Neutrophil (primary cell): ENCODE data around the gene STN1.

Experiments
- H3K27ac ChIP-seq: fragments of 200-600 bp; sonication (generic); 2 replicates; pipeline ENCODE4 v1.5.1; 2016; ENCODE audit warnings: mild to moderate bottlenecking, moderate library complexity
- H3K27me3 ChIP-seq: fragments of 200-600 bp; sonication (generic); 2 replicates; pipeline ENCODE4 v1.6.0; 2016; ENCODE audit warnings: mild to moderate bottlenecking
- H3K36me3 ChIP-seq: fragments of 200-600 bp; sonication (generic); 2 replicates; pipeline ENCODE4 v1.5.1; 2017
- H3K4me1 ChIP-seq, 2 experiments: fragments of 200-600 bp in 1 of 2; sonication (generic) in 1 of 2; 1 replicate in 1 of 2; 2 replicates in 1 of 2; pipeline versions ENCODE4 v1.5.1 to v1.6.1; 2013 to 2016; ENCODE audit warnings: low read depth in 1 of 2, low read length in 1 of 2, mild to moderate bottlenecking in 1 of 2, moderate library complexity in 1 of 2; ENCODE audit not compliant: control insufficient read depth in 1 of 2, insufficient read depth in 1 of 2
- H3K4me3 ChIP-seq, 2 experiments: fragments of 200-600 bp in 1 of 2; sonication (generic) in 1 of 2; 1 replicate in 1 of 2; 2 replicates in 1 of 2; pipeline ENCODE4 v1.5.1; 2013 to 2016; ENCODE audit warnings: low read depth in 1 of 2, low read length in 1 of 2, mild to moderate bottlenecking in 1 of 2, moderate library complexity in 1 of 2
- H3K9me3 ChIP-seq: fragments of 200-600 bp; sonication (generic); 2 replicates; pipeline ENCODE4 v1.5.1; 2016
- TF ChIP-seq, protein P1 (sequence below): fragments of 200-600 bp; sonication (generic); IDR thresholded peaks from 2 replicates; pipeline ENCODE4 v1.5.1; 2016; ENCODE audit warnings: antibody characterized with exemption

STN1 gene

DNA sequence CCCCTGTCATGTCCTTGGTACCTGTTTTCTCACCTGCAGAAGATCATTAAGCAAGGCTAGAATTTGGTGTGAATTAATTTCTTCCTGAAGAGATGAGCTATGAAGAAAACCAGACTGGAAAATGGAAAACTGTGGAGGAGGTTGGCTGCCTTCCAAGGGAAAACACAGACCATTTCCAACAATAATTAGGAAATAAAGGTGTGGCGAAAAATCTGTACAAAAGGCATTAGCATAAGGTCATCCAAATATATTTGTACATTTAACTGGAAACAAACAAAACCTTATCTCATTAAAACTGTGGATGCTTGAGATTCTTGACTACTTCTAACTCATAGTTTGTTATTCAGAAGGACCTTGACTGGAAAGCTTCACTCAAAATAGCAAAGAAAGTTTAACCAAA lies 1.7 kb downstream of the STN1 start:
- Histone ChIP-seq H3K27me3 (no peaks in the 10 kb centered on the region), H3K4me1 (peaks cover 61 to 62% of the 10 kb centered on the region in 2 experiments), H3K4me3 (peak overlapping the region in 1 of 2 experiments; percentile 71), H3K27ac (peak overlapping the region; percentile 78), H3K36me3 (no peaks in the 10 kb centered on the region), H3K9me3 (no peaks in the 10 kb centered on the region)
- TF ChIP-seq, protein P1, sequence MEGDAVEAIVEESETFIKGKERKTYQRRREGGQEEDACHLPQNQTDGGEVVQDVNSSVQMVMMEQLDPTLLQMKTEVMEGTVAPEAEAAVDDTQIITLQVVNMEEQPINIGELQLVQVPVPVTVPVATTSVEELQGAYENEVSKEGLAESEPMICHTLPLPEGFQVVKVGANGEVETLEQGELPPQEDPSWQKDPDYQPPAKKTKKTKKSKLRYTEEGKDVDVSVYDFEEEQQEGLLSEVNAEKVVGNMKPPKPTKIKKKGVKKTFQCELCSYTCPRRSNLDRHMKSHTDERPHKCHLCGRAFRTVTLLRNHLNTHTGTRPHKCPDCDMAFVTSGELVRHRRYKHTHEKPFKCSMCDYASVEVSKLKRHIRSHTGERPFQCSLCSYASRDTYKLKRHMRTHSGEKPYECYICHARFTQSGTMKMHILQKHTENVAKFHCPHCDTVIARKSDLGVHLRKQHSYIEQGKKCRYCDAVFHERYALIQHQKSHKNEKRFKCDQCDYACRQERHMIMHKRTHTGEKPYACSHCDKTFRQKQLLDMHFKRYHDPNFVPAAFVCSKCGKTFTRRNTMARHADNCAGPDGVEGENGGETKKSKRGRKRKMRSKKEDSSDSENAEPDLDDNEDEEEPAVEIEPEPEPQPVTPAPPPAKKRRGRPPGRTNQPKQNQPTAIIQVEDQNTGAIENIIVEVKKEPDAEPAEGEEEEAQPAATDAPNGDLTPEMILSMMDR = no peak

DNA sequence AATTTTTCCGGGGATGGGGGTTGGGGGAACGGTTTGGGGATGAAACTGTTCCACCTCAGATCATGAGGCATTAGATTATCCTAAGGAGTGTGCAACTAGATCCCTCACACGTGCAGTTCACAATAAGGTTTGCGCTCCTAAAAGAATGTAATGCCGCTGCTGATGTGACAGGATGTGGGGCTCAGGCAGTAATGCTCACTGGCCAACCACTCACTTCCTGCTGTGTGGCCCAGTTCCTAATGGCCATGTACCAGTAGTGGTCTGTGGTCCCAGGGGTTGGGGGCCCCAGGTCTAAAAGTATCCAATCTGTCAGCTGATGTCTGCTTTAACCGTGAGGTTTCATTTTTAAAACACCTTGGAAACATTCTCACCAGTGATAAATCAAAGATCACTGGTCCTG lies 2.2 kb downstream of the STN1 start:
- no peaks in the 10 kb centered on the region for H3K36me3 ChIP-seq
- peaks cover 66 to 67% of the 10 kb centered on the region in 2 experiments for H3K4me1 ChIP-seq
- TF ChIP-seq, protein P1 = no peak
- H3K9me3 ChIP-seq = no peaks in the 10 kb centered on the region
- peak overlapping the region in 1 of 2 experiments; percentile 71 for H3K4me3 ChIP-seq
- peak overlapping the region; percentile 78 for H3K27ac ChIP-seq
- no peaks in the 10 kb centered on the region for H3K27me3 ChIP-seq

DNA sequence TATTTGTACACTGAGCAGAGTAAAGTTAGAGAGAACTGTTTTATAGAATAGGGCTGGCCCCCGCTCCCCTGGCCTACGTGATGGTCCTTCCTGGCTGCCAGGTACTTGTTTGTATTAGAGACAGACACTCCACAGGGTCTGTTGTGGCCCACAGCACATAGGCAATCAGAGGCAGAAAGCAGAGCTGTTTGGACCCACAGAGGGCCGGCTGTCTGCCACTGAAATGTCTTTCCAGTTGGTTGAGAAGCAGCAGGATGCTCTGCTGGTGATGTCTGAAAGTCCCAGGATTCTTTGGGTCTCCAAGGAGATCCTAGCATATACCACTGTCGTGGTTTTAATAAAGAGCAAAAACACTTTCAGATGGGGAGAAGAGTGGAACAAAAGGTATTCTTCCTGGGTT lies 5.2 kb downstream of the STN1 start:
- Histone ChIP-seq H3K27ac (peak overlapping the region; percentile 94), H3K36me3 (no peaks in the 10 kb centered on the region), H3K4me1 (peaks cover 86 to 87% of the 10 kb centered on the region in 2 experiments), H3K9me3 (no peaks in the 10 kb centered on the region), H3K27me3 (no peaks in the 10 kb centered on the region), H3K4me3 (no peak overlapping the region)
- TF ChIP-seq, protein P1 = no peak

DNA sequence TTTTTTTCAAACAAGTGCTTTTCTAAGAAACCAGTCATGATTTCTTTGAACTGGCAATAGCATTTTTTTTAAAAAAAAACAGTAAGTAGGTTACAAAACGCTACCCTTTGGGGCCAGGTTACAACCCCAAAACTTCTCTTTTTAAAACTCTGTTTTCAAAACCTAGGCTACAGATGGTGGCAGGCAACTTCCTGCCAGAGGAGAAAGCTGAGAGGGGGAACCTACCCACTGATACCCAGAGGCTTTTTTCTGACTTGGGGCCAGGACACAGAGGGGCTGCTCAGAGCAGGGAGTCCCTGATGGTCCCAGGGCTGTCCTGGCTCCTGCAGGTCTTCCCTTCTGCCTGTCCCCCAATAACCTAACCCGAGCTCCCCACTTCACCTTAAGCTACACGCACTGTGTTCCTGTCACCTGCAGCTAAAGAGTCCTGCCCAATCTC lies 6.9 kb downstream of the STN1 start:
- H3K4me3 ChIP-seq = peak overlapping the region; percentile 49 to 54

DNA sequence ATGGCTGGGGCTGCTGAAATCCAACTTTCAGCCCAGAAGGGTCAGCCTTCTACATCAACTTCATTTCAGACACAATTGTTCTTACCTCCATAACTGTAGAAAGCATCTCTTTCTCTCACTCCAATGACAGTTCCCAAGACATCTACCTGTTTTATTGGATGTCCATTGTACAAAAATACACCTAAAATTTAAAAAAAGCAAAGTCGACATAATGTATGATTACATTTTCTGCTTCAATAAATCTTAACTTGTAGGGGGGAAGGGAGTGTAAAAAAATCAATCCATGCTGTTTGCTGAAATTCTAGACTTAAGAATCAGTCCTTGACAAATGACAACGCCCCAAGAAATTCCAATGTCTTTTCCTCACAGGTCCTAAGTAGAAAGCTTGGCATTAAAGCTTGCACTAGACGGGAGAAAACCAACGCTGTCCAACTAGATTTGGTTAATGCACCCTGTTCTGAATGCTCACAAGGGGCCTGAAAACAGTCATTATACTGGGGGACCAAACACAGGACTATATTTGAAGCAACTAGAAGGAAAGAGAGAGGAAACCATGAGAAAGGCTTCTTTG lies 7.5 kb downstream of the STN1 start:
- no peaks in the 10 kb centered on the region for H3K9me3 ChIP-seq
- H3K27me3 ChIP-seq = no peaks in the 10 kb centered on the region
- H3K4me1 ChIP-seq = peaks cover 71 to 73% of the 10 kb centered on the region in 2 experiments
- peak overlapping the region; percentile 49 to 54 for H3K4me3 ChIP-seq
- TF ChIP-seq, protein P1 = no peak
- no peaks in the 10 kb centered on the region for H3K36me3 ChIP-seq
- H3K27ac ChIP-seq = peak overlapping the region; percentile 94

More for the DNA sequence above, 6.9 kb downstream of the STN1 start:
- Histone ChIP-seq H3K27me3 (no peaks in the 10 kb centered on the region), H3K9me3 (no peaks in the 10 kb centered on the region), H3K27ac (peak overlapping the region; percentile 94), H3K4me1 (peaks cover 76 to 78% of the 10 kb centered on the region in 2 experiments), H3K36me3 (no peaks in the 10 kb centered on the region)
- TF ChIP-seq, protein P1 = no peak
